ENCODE measurements around the gene POLR1B.
"Not testable (repeated sequence)": the region's sequence is repeated elsewhere in the genome, so short reads cannot be mapped to it uniquely, and the experiment has no call there.

DNA sequence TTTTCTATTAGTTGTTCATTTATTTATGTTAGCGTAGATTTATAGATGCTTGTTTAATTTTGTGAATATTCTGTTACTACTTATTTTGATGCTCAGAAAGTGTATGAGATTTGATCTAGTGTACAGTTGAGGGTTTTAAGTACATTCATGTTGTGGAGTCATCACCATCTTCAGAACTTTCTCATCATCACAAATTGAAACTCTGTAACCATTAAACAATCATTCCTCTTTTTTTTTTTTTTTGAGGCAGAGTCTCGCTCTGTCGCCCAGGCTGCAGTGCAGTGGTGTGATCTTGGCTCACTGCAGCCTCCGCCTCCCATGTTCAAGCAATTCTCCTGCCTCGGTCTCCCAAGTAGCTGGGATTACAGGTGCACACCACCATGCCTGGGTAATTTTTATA lies 24.2 kb downstream of the POLR1B start:
- TF ChIP-seq POLR2AphosphoS5 (IDR thresholded peaks at IDR 0.05); POLR2A (IDR thresholded peaks at IDR 0.05); EP300 (IDR thresholded peaks at IDR 0.05; ENCODE audit: low read depth): not testable (repeated sequence)
- TF ChIP-seq, protein P1, sequence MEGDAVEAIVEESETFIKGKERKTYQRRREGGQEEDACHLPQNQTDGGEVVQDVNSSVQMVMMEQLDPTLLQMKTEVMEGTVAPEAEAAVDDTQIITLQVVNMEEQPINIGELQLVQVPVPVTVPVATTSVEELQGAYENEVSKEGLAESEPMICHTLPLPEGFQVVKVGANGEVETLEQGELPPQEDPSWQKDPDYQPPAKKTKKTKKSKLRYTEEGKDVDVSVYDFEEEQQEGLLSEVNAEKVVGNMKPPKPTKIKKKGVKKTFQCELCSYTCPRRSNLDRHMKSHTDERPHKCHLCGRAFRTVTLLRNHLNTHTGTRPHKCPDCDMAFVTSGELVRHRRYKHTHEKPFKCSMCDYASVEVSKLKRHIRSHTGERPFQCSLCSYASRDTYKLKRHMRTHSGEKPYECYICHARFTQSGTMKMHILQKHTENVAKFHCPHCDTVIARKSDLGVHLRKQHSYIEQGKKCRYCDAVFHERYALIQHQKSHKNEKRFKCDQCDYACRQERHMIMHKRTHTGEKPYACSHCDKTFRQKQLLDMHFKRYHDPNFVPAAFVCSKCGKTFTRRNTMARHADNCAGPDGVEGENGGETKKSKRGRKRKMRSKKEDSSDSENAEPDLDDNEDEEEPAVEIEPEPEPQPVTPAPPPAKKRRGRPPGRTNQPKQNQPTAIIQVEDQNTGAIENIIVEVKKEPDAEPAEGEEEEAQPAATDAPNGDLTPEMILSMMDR (IDR thresholded peaks at IDR 0.05), result not testable (repeated sequence)

All from transverse colon (tissue), 4 donors.